GM23338 (cell line): Measurements from ENCODE around the gene SPACA7. TPM values are rescaled to one million over a fixed set of nuclear protein-coding genes. Genes with fewer than 3 reads are reported as not detected.

Source experiments
- ATAC-seq: fragments of 200-7000 bp; cut with Tn5 transposase; 3 replicates; pipeline ENCODE4 v1.9.1; 2020
- DNase-seq: peaks from one replicate; pipeline ENCODE4 v3.0.0-alpha.2; 2015; ENCODE audit warnings: low spot score
- H2AFZ ChIP-seq: fragments of 200-600 bp; sonication (generic); 2 replicates; pipeline ENCODE4 v1.8.0; 2016; ENCODE audit warnings: antibody characterized with exemption, mild to moderate bottlenecking, moderate library complexity
- H3F3A ChIP-seq: fragments of 200-600 bp; sonication (generic); replicated peaks from 2 replicates; pipeline ENCODE4 v1.8.0; 2017; ENCODE audit warnings: antibody characterized with exemption, mixed run types, low read depth
- H3K27ac ChIP-seq: fragments of 200-600 bp; sonication (generic); 2 replicates; pipeline ENCODE4 v1.6.1; 2016; ENCODE audit warnings: low read depth
- H3K27me3 ChIP-seq: fragments of 200-600 bp; sonication (generic); 2 replicates; pipeline ENCODE4 v1.8.0; 2016; ENCODE audit warnings: mild to moderate bottlenecking, mixed run types, moderate library complexity; ENCODE audit not compliant: insufficient read depth
- H3K36me3 ChIP-seq: fragments of 200-600 bp; sonication (generic); 2 replicates; pipeline ENCODE4 v1.8.0; 2016; ENCODE audit warnings: mild to moderate bottlenecking; ENCODE audit not compliant: insufficient read depth
- H3K4me1 ChIP-seq: fragments of 200-600 bp; sonication (generic); 2 replicates; pipeline ENCODE4 v1.8.0; 2016; ENCODE audit warnings: mild to moderate bottlenecking, moderate library complexity; ENCODE audit not compliant: insufficient read depth
- H3K4me2 ChIP-seq: fragments of 200-600 bp; sonication (generic); 2 replicates; pipeline ENCODE4 v1.7.1; 2017; ENCODE audit warnings: mixed run types
- H3K4me3 ChIP-seq: fragments of 200-600 bp; sonication (generic); 2 replicates; pipeline ENCODE4 v1.6.1; 2016; ENCODE audit warnings: mixed run types
- H3K79me2 ChIP-seq: fragments of 200-600 bp; sonication (generic); replicated peaks from 2 replicates; pipeline ENCODE4 v1.8.0; 2017; ENCODE audit warnings: mild to moderate bottlenecking; ENCODE audit not compliant: insufficient read depth
- H3K9me2 ChIP-seq: fragments of 200-600 bp; sonication (generic); 2 replicates; pipeline ENCODE4 v1.8.0; 2017; ENCODE audit not compliant: insufficient read depth
- H4K20me1 ChIP-seq: fragments of 200-600 bp; sonication (generic); replicated peaks from 2 replicates; pipeline ENCODE4 v1.8.0; 2017; ENCODE audit warnings: mild to moderate bottlenecking; ENCODE audit not compliant: insufficient read depth
- H3K27ac Mint-ChIP-seq: 2 replicates; pipeline ENCODE4 v1.8.0; 2020; ENCODE audit warnings: inconsistent platforms, mild to moderate bottlenecking, moderate library complexity, mixed read lengths
- H3K27me3 Mint-ChIP-seq: 3 replicates; pipeline ENCODE4 v1.8.0; 2022; ENCODE audit warnings: low read depth, mild to moderate bottlenecking, moderate library complexity, mixed read lengths, inconsistent platforms; ENCODE audit not compliant: insufficient read depth, poor library complexity
- H3K36me3 Mint-ChIP-seq: 3 replicates; pipeline ENCODE4 v1.8.0; 2021; ENCODE audit warnings: low read depth, mild to moderate bottlenecking, inconsistent platforms, moderate library complexity, mixed read lengths
- H3K4me1 Mint-ChIP-seq: 3 replicates; pipeline ENCODE4 v1.8.0; 2020; ENCODE audit warnings: mild to moderate bottlenecking, inconsistent platforms, mixed read lengths
- H3K4me3 Mint-ChIP-seq: 3 replicates; pipeline ENCODE4 v1.8.0; 2021; ENCODE audit warnings: moderate library complexity, mild to moderate bottlenecking, inconsistent platforms, mixed read lengths
- H3K9me3 Mint-ChIP-seq: 3 replicates; pipeline ENCODE4 v1.8.0; 2020; ENCODE audit warnings: moderate library complexity, mild to moderate bottlenecking, inconsistent platforms, mixed read lengths
- CREB1 ChIP-seq: fragments of 250-450 bp; sonication (Bioruptor Pico); IDR thresholded peaks from 2 replicates; pipeline ENCODE4 v1.5.0; 2020; ENCODE audit warnings: low read depth, mild to moderate bottlenecking, moderate library complexity
- EZH2 ChIP-seq: fragments of 200-600 bp; sonication (generic); IDR thresholded peaks from one replicate; pipeline ENCODE4 v1.8.0; 2017; ENCODE audit warnings: antibody characterized with exemption, mild to moderate bottlenecking, low read depth; ENCODE audit not compliant: unreplicated experiment
- EZH2phosphoT487 ChIP-seq: fragments of 200-600 bp; sonication (generic); IDR thresholded peaks from one replicate; pipeline ENCODE4 v1.8.1; 2018; ENCODE audit warnings: antibody characterized with exemption; ENCODE audit not compliant: unreplicated experiment
- JUNB ChIP-seq: IDR thresholded peaks from one replicate; pipeline ENCODE4 v1.6.1; 2016; ENCODE audit warnings: antibody characterized with exemption; ENCODE audit not compliant: unreplicated experiment
- NANOG ChIP-seq: IDR thresholded peaks from 2 replicates; pipeline ENCODE4 v1.6.1; 2016; ENCODE audit warnings: antibody characterized with exemption, borderline replicate concordance
- POLR2AphosphoS5 ChIP-seq: IDR thresholded peaks from 2 replicates; pipeline ENCODE4 v1.6.1; 2016; ENCODE audit warnings: antibody characterized with exemption, low read depth
- STAT1 ChIP-seq: IDR thresholded peaks from one replicate; pipeline ENCODE4 v1.6.1; 2016; ENCODE audit warnings: antibody characterized with exemption; ENCODE audit not compliant: unreplicated experiment
- ZNF114 ChIP-seq: fragments of 250-450 bp; sonication (Bioruptor Pico); IDR thresholded peaks from 2 replicates; pipeline ENCODE4 v1.5.0; 2020; ENCODE audit warnings: mild to moderate bottlenecking, moderate library complexity
- ZNF331 ChIP-seq: fragments of 250-450 bp; sonication (Bioruptor Pico); IDR thresholded peaks from 2 replicates; pipeline ENCODE4 v1.5.0; 2020; ENCODE audit warnings: low read depth, mild to moderate bottlenecking, moderate library complexity
- polyA plus RNA-seq: library from polyadenylated mRNA; unstranded; fragments of >200 nt; fragmentation: Nextera tagmentation; extraction: Ambion mirVana; gene quantifications from 2 replicates; pipeline ENCODE4 v1.2.1, GENCODE V29; 2016
- total RNA-seq: library from RNA; depleted of rRNA; stranded (reverse); fragments of >200 nt; shearing (Covaris generic); gene quantifications from 2 replicates; pipeline ENCODE4 v1.2.3, GENCODE V29; 2014
- TF ChIP-seq, protein P1 (sequence below), 2 experiments: fragments of 200-600 bp in 1 of 2; sonication (generic) in 1 of 2; conservative IDR thresholded peaks; 2 replicates each; pipeline versions ENCODE4 v1.5.1 to v1.6.1; 2016 to 2017; ENCODE audit warnings: antibody characterized with exemption in 2 of 2, low read depth in 2 of 2, mild to moderate bottlenecking in 2 of 2, moderate library complexity in 1 of 2
- TF ChIP-seq, protein P2 (sequence below): IDR thresholded peaks from 2 replicates; pipeline ENCODE4 v1.6.1; 2016; ENCODE audit warnings: antibody characterized with exemption
- TF ChIP-seq, protein P3 (sequence below): fragments of 250-450 bp; sonication (Bioruptor Pico); IDR thresholded peaks from 2 replicates; pipeline ENCODE4 v1.5.0; 2020; ENCODE audit warnings: mild to moderate bottlenecking, moderate library complexity
- TF ChIP-seq, protein P4 (sequence below): IDR thresholded peaks from one replicate; pipeline ENCODE4 v1.6.1; 2018; ENCODE audit warnings: antibody characterized with exemption; ENCODE audit not compliant: unreplicated experiment

The SPACA7 gene
- total and polyA plus RNA-seq, 2 experiments from 2014 or later = not detected

DNA sequence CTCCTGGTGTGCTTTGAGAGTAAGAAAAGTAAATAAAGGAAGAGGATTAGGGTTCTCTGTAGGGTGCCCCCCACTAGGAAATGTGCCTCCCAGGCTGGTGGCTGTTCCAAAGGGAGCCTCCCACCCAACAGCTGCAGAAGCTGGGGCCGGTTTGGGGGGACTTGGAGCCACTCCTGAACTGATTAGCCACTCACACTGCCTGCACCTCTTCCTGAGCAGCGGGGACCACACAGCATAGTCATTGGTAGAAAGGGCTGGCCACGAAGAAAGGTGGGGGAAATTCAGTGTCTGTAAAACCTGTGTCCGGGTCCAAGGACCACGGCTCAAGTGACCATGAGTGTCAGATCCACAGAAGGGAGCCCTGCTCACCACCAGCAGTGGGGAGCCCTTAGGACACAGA is 55.6 kb downstream of the SPACA7 start:
- H3K9me2 ChIP-seq = 0 out of 2 replicates have a peak, but pooled peaks cover 4% of the 10 kb centered on the region
- Mint-ChIP-seq H3K4me1 (no peaks in the 10 kb centered on the region), H3K27me3 (peaks cover 2% of the 10 kb centered on the region), H3K4me3 (no peak overlapping the region), H3K36me3 (peaks cover 21% of the 10 kb centered on the region; the same call in 2 of the 3 replicates), H3K9me3 (peaks cover 52% of the 10 kb centered on the region), H3K27ac (no peak overlapping the region)
- H3K27me3 ChIP-seq = no peaks in the 10 kb centered on the region
- no peak overlapping the region for H3K4me2 ChIP-seq
- H3K4me1 ChIP-seq = no peaks in the 10 kb centered on the region
- no peak overlapping the region for H3K4me3 ChIP-seq
- TF ChIP-seq ZNF114 (CRISPR knock-in tag) (no peak), ZNF331 (CRISPR knock-in tag) (no peak), EZH2 (no peak), CREB1 (CRISPR knock-in tag) (no peak), EZH2phosphoT487 (no peak), STAT1 (no peak), POLR2AphosphoS5 (no peak), NANOG (no peak), JUNB (no peak)
- TF ChIP-seq, protein P1, sequence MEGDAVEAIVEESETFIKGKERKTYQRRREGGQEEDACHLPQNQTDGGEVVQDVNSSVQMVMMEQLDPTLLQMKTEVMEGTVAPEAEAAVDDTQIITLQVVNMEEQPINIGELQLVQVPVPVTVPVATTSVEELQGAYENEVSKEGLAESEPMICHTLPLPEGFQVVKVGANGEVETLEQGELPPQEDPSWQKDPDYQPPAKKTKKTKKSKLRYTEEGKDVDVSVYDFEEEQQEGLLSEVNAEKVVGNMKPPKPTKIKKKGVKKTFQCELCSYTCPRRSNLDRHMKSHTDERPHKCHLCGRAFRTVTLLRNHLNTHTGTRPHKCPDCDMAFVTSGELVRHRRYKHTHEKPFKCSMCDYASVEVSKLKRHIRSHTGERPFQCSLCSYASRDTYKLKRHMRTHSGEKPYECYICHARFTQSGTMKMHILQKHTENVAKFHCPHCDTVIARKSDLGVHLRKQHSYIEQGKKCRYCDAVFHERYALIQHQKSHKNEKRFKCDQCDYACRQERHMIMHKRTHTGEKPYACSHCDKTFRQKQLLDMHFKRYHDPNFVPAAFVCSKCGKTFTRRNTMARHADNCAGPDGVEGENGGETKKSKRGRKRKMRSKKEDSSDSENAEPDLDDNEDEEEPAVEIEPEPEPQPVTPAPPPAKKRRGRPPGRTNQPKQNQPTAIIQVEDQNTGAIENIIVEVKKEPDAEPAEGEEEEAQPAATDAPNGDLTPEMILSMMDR (conservative IDR thresholded peaks at IDR 0.05; ENCODE audit: low read depth in 2 of 2) = no peak
- TF ChIP-seq, protein P2, sequence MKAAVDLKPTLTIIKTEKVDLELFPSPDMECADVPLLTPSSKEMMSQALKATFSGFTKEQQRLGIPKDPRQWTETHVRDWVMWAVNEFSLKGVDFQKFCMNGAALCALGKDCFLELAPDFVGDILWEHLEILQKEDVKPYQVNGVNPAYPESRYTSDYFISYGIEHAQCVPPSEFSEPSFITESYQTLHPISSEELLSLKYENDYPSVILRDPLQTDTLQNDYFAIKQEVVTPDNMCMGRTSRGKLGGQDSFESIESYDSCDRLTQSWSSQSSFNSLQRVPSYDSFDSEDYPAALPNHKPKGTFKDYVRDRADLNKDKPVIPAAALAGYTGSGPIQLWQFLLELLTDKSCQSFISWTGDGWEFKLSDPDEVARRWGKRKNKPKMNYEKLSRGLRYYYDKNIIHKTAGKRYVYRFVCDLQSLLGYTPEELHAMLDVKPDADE = no peak
- TF ChIP-seq, protein P3, sequence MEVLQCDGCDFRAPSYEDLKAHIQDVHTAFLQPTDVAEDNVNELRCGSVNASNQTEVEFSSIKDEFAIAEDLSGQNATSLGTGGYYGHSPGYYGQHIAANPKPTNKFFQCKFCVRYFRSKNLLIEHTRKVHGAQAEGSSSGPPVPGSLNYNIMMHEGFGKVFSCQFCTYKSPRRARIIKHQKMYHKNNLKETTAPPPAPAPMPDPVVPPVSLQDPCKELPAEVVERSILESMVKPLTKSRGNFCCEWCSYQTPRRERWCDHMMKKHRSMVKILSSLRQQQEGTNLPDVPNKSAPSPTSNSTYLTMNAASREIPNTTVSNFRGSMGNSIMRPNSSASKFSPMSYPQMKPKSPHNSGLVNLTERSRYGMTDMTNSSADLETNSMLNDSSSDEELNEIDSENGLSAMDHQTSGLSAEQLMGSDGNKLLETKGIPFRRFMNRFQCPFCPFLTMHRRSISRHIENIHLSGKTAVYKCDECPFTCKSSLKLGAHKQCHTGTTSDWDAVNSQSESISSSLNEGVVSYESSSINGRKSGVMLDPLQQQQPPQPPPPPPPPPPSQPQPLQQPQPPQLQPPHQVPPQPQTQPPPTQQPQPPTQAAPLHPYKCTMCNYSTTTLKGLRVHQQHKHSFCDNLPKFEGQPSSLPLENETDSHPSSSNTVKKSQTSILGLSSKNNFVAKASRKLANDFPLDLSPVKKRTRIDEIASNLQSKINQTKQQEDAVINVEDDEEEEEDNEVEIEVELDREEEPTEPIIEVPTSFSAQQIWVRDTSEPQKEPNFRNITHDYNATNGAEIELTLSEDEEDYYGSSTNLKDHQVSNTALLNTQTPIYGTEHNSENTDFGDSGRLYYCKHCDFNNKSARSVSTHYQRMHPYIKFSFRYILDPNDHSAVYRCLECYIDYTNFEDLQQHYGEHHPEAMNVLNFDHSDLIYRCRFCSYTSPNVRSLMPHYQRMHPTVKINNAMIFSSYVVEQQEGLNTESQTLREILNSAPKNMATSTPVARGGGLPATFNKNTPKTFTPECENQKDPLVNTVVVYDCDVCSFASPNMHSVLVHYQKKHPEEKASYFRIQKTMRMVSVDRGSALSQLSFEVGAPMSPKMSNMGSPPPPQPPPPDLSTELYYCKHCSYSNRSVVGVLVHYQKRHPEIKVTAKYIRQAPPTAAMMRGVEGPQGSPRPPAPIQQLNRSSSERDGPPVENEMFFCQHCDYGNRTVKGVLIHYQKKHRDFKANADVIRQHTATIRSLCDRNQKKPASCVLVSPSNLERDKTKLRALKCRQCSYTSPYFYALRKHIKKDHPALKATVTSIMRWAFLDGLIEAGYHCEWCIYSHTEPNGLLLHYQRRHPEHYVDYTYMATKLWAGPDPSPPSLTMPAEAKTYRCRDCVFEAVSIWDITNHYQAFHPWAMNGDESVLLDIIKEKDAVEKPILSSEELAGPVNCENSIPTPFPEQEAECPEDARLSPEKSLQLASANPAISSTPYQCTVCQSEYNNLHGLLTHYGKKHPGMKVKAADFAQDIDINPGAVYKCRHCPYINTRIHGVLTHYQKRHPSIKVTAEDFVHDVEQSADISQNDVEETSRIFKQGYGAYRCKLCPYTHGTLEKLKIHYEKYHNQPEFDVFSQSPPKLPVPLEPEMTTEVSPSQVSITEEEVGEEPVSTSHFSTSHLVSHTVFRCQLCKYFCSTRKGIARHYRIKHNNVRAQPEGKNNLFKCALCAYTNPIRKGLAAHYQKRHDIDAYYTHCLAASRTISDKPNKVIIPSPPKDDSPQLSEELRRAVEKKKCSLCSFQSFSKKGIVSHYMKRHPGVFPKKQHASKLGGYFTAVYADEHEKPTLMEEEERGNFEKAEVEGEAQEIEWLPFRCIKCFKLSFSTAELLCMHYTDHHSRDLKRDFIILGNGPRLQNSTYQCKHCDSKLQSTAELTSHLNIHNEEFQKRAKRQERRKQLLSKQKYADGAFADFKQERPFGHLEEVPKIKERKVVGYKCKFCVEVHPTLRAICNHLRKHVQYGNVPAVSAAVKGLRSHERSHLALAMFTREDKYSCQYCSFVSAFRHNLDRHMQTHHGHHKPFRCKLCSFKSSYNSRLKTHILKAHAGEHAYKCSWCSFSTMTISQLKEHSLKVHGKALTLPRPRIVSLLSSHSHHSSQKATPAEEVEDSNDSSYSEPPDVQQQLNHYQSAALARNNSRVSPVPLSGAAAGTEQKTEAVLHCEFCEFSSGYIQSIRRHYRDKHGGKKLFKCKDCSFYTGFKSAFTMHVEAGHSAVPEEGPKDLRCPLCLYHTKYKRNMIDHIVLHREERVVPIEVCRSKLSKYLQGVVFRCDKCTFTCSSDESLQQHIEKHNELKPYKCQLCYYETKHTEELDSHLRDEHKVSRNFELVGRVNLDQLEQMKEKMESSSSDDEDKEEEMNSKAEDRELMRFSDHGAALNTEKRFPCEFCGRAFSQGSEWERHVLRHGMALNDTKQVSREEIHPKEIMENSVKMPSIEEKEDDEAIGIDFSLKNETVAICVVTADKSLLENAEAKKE (CRISPR knock-in tag) = no peak
- TF ChIP-seq, protein P4, sequence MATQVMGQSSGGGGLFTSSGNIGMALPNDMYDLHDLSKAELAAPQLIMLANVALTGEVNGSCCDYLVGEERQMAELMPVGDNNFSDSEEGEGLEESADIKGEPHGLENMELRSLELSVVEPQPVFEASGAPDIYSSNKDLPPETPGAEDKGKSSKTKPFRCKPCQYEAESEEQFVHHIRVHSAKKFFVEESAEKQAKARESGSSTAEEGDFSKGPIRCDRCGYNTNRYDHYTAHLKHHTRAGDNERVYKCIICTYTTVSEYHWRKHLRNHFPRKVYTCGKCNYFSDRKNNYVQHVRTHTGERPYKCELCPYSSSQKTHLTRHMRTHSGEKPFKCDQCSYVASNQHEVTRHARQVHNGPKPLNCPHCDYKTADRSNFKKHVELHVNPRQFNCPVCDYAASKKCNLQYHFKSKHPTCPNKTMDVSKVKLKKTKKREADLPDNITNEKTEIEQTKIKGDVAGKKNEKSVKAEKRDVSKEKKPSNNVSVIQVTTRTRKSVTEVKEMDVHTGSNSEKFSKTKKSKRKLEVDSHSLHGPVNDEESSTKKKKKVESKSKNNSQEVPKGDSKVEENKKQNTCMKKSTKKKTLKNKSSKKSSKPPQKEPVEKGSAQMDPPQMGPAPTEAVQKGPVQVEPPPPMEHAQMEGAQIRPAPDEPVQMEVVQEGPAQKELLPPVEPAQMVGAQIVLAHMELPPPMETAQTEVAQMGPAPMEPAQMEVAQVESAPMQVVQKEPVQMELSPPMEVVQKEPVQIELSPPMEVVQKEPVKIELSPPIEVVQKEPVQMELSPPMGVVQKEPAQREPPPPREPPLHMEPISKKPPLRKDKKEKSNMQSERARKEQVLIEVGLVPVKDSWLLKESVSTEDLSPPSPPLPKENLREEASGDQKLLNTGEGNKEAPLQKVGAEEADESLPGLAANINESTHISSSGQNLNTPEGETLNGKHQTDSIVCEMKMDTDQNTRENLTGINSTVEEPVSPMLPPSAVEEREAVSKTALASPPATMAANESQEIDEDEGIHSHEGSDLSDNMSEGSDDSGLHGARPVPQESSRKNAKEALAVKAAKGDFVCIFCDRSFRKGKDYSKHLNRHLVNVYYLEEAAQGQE = no peak
- H3K27ac ChIP-seq = no peak overlapping the region
- peaks cover 8% of the 10 kb centered on the region; the same call in 1 of the 2 replicates for H3K36me3 ChIP-seq
- ATAC-seq (no peak), DNase-seq (no peak)
- H3F3A ChIP-seq = no peaks in the 10 kb centered on the region
- H3K79me2 ChIP-seq = no peaks in the 10 kb centered on the region
- H4K20me1 ChIP-seq = no peaks in the 10 kb centered on the region
- no peak overlapping the region for H2AFZ ChIP-seq
